SU-DHL-6 (cell line): ENCODE data around the gene ZBTB8B.

Experiments
- H2AFZ ChIP-seq: fragments of 200-600 bp; sonication (generic); 2 replicates; pipeline ENCODE4 v1.6.1; 2014; ENCODE audit warnings: low read depth, mild to moderate bottlenecking, moderate library complexity, mixed read lengths, antibody characterized with exemption, low read length; ENCODE audit not compliant: severe bottlenecking
- H3F3A ChIP-seq: fragments of 200-600 bp; shearing (Covaris generic); 2 replicates; pipeline ENCODE4 v1.6.0; 2016; ENCODE audit warnings: antibody characterized with exemption, mild to moderate bottlenecking; ENCODE audit not compliant: insufficient read depth
- H3K27ac ChIP-seq: fragments of 200-600 bp; sonication (generic); 2 replicates; pipeline ENCODE4 v1.5.1; 2016; ENCODE audit warnings: low read depth, mild to moderate bottlenecking, low read length, moderate library complexity, mixed read lengths
- H3K27me3 ChIP-seq: fragments of 200-600 bp; sonication (generic), shearing (Covaris generic); 2 replicates; pipeline ENCODE4 v1.6.0; 2014; ENCODE audit warnings: mild to moderate bottlenecking, low read length
- H3K36me3 ChIP-seq: fragments of 200-600 bp; sonication (generic); 2 replicates; pipeline ENCODE4 v1.6.1; 2014; ENCODE audit warnings: mild to moderate bottlenecking, low read length, mixed read lengths
- H3K4me2 ChIP-seq: fragments of 300-600, 200-600 bp; shearing (Covaris generic), sonication (generic); 2 replicates; pipeline ENCODE4 v1.6.0; 2014; ENCODE audit warnings: low read length, low read depth, mild to moderate bottlenecking; ENCODE audit not compliant: poor library complexity, severe bottlenecking
- H3K4me3 ChIP-seq: fragments of 200-600 bp; sonication (generic); 2 replicates; pipeline ENCODE4 v1.5.1; 2014; ENCODE audit warnings: antibody characterized with exemption, low read length, mild to moderate bottlenecking, mixed read lengths; ENCODE audit not compliant: insufficient read depth, poor library complexity, severe bottlenecking
- H3K79me2 ChIP-seq: fragments of 200-600 bp; sonication (generic); 2 replicates; pipeline ENCODE4 v1.6.1; 2014; ENCODE audit warnings: mild to moderate bottlenecking, low read length, moderate library complexity; ENCODE audit not compliant: insufficient read depth
- H3K9ac ChIP-seq: fragments of 200-600 bp; sonication (generic); 2 replicates; pipeline ENCODE4 v1.7.0; 2014; ENCODE audit warnings: mild to moderate bottlenecking, low read length
- H3K9me2 ChIP-seq: fragments of 200-600 bp; sonication (generic); replicated peaks from 2 replicates; pipeline ENCODE4 v1.6.1; 2014; ENCODE audit warnings: low read length; ENCODE audit not compliant: insufficient read depth
- H3K9me3 ChIP-seq: fragments of 200-600 bp; sonication (generic); 2 replicates; pipeline ENCODE4 v1.6.1; 2014; ENCODE audit warnings: low read length, mixed read lengths; ENCODE audit not compliant: insufficient read depth
- H4K20me1 ChIP-seq: fragments of 200-600 bp; sonication (generic); 2 replicates; pipeline ENCODE4 v1.6.1; 2014; ENCODE audit warnings: low read depth, mild to moderate bottlenecking, antibody characterized with exemption, low read length, moderate library complexity, mixed read lengths
- EZH2phosphoT487 ChIP-seq: fragments of 200-600 bp; sonication (generic), shearing (Covaris generic); conservative IDR thresholded peaks from 2 replicates; pipeline ENCODE4 v1.6.1; 2018; ENCODE audit warnings: mild to moderate bottlenecking, antibody characterized with exemption, low read length, moderate library complexity, mixed read lengths
- TF ChIP-seq, protein P1 (sequence below): fragments of 200-600 bp; sonication (generic); IDR thresholded peaks from one replicate; pipeline ENCODE4 v1.5.1; 2017; ENCODE audit warnings: antibody characterized with exemption, mild to moderate bottlenecking, low read length, moderate library complexity; ENCODE audit not compliant: insufficient read depth, poor library complexity, severe bottlenecking

The ZBTB8B gene

GRCh38 chr1:32489774-32490454 lies 25.0 kb downstream of the ZBTB8B start:
- Histone ChIP-seq H3K36me3 (no peaks in the 10 kb centered on the region), H3K79me2 (no peaks in the 10 kb centered on the region), H3K4me3 (no peak overlapping the region), H3K9ac (no peak overlapping the region), H3K9me2 (no peaks in the 10 kb centered on the region), H3K27ac (no peak overlapping the region), H4K20me1 (no peaks in the 10 kb centered on the region), H3F3A (no peaks in the 10 kb centered on the region), H3K9me3 (no peaks in the 10 kb centered on the region), H3K27me3 (no peaks in the 10 kb centered on the region), H2AFZ (no peak overlapping the region), H3K4me2 (no peak overlapping the region)
- TF ChIP-seq, protein P1, sequence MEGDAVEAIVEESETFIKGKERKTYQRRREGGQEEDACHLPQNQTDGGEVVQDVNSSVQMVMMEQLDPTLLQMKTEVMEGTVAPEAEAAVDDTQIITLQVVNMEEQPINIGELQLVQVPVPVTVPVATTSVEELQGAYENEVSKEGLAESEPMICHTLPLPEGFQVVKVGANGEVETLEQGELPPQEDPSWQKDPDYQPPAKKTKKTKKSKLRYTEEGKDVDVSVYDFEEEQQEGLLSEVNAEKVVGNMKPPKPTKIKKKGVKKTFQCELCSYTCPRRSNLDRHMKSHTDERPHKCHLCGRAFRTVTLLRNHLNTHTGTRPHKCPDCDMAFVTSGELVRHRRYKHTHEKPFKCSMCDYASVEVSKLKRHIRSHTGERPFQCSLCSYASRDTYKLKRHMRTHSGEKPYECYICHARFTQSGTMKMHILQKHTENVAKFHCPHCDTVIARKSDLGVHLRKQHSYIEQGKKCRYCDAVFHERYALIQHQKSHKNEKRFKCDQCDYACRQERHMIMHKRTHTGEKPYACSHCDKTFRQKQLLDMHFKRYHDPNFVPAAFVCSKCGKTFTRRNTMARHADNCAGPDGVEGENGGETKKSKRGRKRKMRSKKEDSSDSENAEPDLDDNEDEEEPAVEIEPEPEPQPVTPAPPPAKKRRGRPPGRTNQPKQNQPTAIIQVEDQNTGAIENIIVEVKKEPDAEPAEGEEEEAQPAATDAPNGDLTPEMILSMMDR, result no peak
- TF ChIP-seq EZH2phosphoT487, result no peak

DNA sequence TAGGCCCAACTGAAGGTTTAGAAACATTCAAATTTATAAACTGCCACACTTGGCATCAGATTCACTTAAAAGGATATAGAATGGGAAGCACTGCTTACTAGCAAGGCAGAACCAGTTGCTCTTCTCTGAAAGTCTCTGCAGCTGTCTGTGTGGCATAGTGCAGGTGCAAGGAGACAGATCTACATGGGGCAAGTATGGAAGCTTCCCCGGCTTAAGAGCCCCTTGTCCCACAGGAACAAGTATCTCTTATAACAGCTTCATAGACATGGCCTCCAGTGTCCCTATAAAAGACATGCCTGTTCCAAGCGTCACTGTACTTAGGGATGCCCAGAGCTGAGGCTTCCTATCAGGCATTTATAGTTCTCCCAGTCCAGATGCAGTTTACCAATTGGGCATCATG lies 26.5 kb downstream of the ZBTB8B start:
- no peak overlapping the region for H3K4me2 ChIP-seq
- no peak overlapping the region for H3K4me3 ChIP-seq
- H4K20me1 ChIP-seq, result no peaks in the 10 kb centered on the region
- H3K79me2 ChIP-seq, result no peaks in the 10 kb centered on the region
- TF ChIP-seq, protein P1, result no peak
- no peak for TF ChIP-seq EZH2phosphoT487
- no peak overlapping the region for H3K9ac ChIP-seq
- no peaks in the 10 kb centered on the region for H3K9me2 ChIP-seq
- no peaks in the 10 kb centered on the region for H3K27me3 ChIP-seq
- no peaks in the 10 kb centered on the region for H3K36me3 ChIP-seq
- no peak overlapping the region for H3K27ac ChIP-seq
- H3K9me3 ChIP-seq, result no peaks in the 10 kb centered on the region
- H2AFZ ChIP-seq, result no peak overlapping the region
- no peaks in the 10 kb centered on the region for H3F3A ChIP-seq

- H3K9me2 ChIP-seq, result no peaks in the 10 kb centered on the region
- no peak overlapping the region for H2AFZ ChIP-seq
- H3F3A ChIP-seq, result no peaks in the 10 kb centered on the region
- no peak for TF ChIP-seq EZH2phosphoT487
- TF ChIP-seq, protein P1, result no peak
- H3K9ac ChIP-seq, result no peak overlapping the region
- no peak overlapping the region for H3K4me2 ChIP-seq
- no peak overlapping the region for H3K27ac ChIP-seq
- H3K36me3 ChIP-seq, result no peaks in the 10 kb centered on the region
- no peaks in the 10 kb centered on the region for H3K79me2 ChIP-seq
- no peak overlapping the region for H3K4me3 ChIP-seq
- no peaks in the 10 kb centered on the region for H3K27me3 ChIP-seq
- no peaks in the 10 kb centered on the region for H3K9me3 ChIP-seq
- H4K20me1 ChIP-seq, result no peaks in the 10 kb centered on the region
Measured at GRCh38 chr1:32494196-32494595, 29.3 kb downstream of the ZBTB8B start.
